GM18870 (cell line): ENCODE data around the gene RPAP2.
"Not testable (repeated sequence)": the region's sequence is repeated elsewhere in the genome, so short reads cannot be mapped to it uniquely, and the experiment has no call there.

Experiments used
- ATAC-seq: cut with Tn5 transposase; IDR thresholded peaks from one replicate; pipeline ENCODE4 v1.9.1; 2021; ENCODE audit warnings: moderate library complexity; ENCODE audit not compliant: unreplicated experiment

RPAP2 gene

GRCh38 chr1:92323473-92324453 is 24.9 kb downstream of the RPAP2 start:
- ATAC-seq, result no peak

GRCh38 chr1:92324784-92325183 is 25.9 kb downstream of the RPAP2 start:
- ATAC-seq, result no peak

- no peak for ATAC-seq
These were observed 27.8 kb downstream of the RPAP2 start for GRCh38 chr1:92326681-92327080.

- no peak for ATAC-seq
These were observed 28.9 kb downstream of the RPAP2 start for GRCh38 chr1:92327794-92328193.

- ATAC-seq, result no peak
These were observed 30.7 kb downstream of the RPAP2 start for GRCh38 chr1:92329347-92330129.

GRCh38 chr1:92333668-92334067 is 34.8 kb downstream of the RPAP2 start:
- no peak for ATAC-seq

- no peak for ATAC-seq
These were observed 41.3 kb downstream of the RPAP2 start for GRCh38 chr1:92340154-92340553.

- ATAC-seq, result no peak
These were observed 43.5 kb downstream of the RPAP2 start for GRCh38 chr1:92342401-92342800.

- no peak for ATAC-seq
These were observed 44.2 kb downstream of the RPAP2 start for GRCh38 chr1:92343061-92343460.

GRCh38 chr1:92346866-92347640 is 48.2 kb downstream of the RPAP2 start:
- no peak for ATAC-seq

- ATAC-seq, result no peak
These were observed 54.0 kb downstream of the RPAP2 start for GRCh38 chr1:92352856-92353255.

GRCh38 chr1:92354259-92354658 is 55.4 kb downstream of the RPAP2 start:
- no peak for ATAC-seq

- ATAC-seq, result no peak
These were observed 58.1 kb downstream of the RPAP2 start for GRCh38 chr1:92356956-92357355.

GRCh38 chr1:92359382-92359781 is 60.5 kb downstream of the RPAP2 start:
- ATAC-seq, result not testable (repeated sequence)

GRCh38 chr1:92359986-92360385 is 61.1 kb downstream of the RPAP2 start:
- ATAC-seq, result no peak

GRCh38 chr1:92362970-92363369 is 64.1 kb downstream of the RPAP2 start:
- ATAC-seq, result no peak

- ATAC-seq, result no peak
These were observed 64.5 kb downstream of the RPAP2 start for GRCh38 chr1:92363401-92363800.

- no peak for ATAC-seq
These were observed 66.7 kb downstream of the RPAP2 start for GRCh38 chr1:92365378-92366039.

GRCh38 chr1:92366040-92366395 is 67.2 kb downstream of the RPAP2 start:
- ATAC-seq, result no peak

- ATAC-seq, result no peak
These were observed 68.6 kb downstream of the RPAP2 start for GRCh38 chr1:92367496-92367895.

GRCh38 chr1:92372164-92372563 is 73.3 kb downstream of the RPAP2 start:
- no peak for ATAC-seq
